Muscle layer of colon (tissue), 2 donors: ENCODE measurements around the gene TMEM258.
A peak's percentile ranks its signal among the peaks of the same experiment; 100 is the strongest.

Experiments used
- H3K27ac ChIP-seq: one replicate; pipeline ENCODE4 v1.7.0; 2013; ENCODE audit warnings: low read depth, mild to moderate bottlenecking, low read length, moderate library complexity
- H3K27me3 ChIP-seq, 2 donors: one replicate each; pipeline ENCODE4 v1.7.0; 2013; ENCODE audit warnings: low read length in 2 of 2, mild to moderate bottlenecking in 2 of 2; ENCODE audit not compliant: insufficient read depth in 2 of 2, control insufficient read depth in 1 of 2
- H3K36me3 ChIP-seq: one replicate; pipeline ENCODE4 v1.7.0; 2013; ENCODE audit warnings: mild to moderate bottlenecking, low read length; ENCODE audit not compliant: insufficient read depth
- H3K4me1 ChIP-seq: one replicate; pipeline ENCODE4 v1.7.0; 2013; ENCODE audit warnings: mild to moderate bottlenecking, low read length; ENCODE audit not compliant: insufficient read depth
- H3K4me3 ChIP-seq, 2 donors: one replicate each; pipeline ENCODE4 v1.7.0; 2013; ENCODE audit warnings: low read length in 2 of 2, low read depth in 1 of 2, mild to moderate bottlenecking in 1 of 2, moderate library complexity in 1 of 2
- H3K9ac ChIP-seq: one replicate; pipeline ENCODE4 v1.7.0; 2013; ENCODE audit warnings: low read length
- H3K9me3 ChIP-seq: one replicate; pipeline ENCODE4 v1.7.0; 2013; ENCODE audit warnings: mild to moderate bottlenecking, low read length
- donor health status: abdominal sarcoma.
- donor health status: Adenocarcinoma of cecum.

The TMEM258 gene

GRCh38 chr11:61792310-61793082, at the start of gene TMEM258, which contains the start of gene FEN1:
TSS of gene TMEM258 (minus strand) at chr11:61792599. CDS start at chr11:61792558, 41 bp downstream.
TSS of gene FEN1 (plus strand) at chr11:61792911. CDS start at chr11:61795362, 2,451 bp downstream.
- Histone ChIP-seq H3K27me3 (no peaks in the 10 kb centered on the region), H3K4me1 (peaks cover 24% of the 10 kb centered on the region), H3K27ac (peak within 1 kb of the TSS; percentile 97), H3K4me3 (peak within 1 kb of the TSS; percentile 60 to 98), H3K9me3 (no peaks in the 10 kb centered on the region), H3K36me3 (peaks cover 34% of the 10 kb centered on the region), H3K9ac (peak within 1 kb of the TSS; percentile 99)

- no peak overlapping the region for H3K27ac ChIP-seq
These were observed 49.5 kb upstream of the TMEM258 start for GRCh38 chr11:61841636-61842527.

GRCh38 chr11:61840371-61840770, 48.0 kb upstream of the TMEM258 start:
- H3K36me3 ChIP-seq: peaks cover 6% of the 10 kb centered on the region
- H3K27ac ChIP-seq: no peak overlapping the region
- H3K9ac ChIP-seq: no peak overlapping the region
- H3K4me3 ChIP-seq: no peak overlapping the region
- H3K27me3 ChIP-seq: no peaks in the 10 kb centered on the region
- H3K9me3 ChIP-seq: no peaks in the 10 kb centered on the region
- no peaks in the 10 kb centered on the region for H3K4me1 ChIP-seq

More at GRCh38 chr11:61841636-61842527, 49.5 kb upstream of the TMEM258 start:
- Histone ChIP-seq H3K36me3 (peaks cover 6% of the 10 kb centered on the region), H3K4me3 (no peak overlapping the region), H3K27me3 (no peaks in the 10 kb centered on the region), H3K4me1 (no peaks in the 10 kb centered on the region), H3K9me3 (no peaks in the 10 kb centered on the region), H3K9ac (no peak overlapping the region)

GRCh38 chr11:61839742-61840141, 47.3 kb upstream of the TMEM258 start:
- H3K4me3 ChIP-seq: no peak overlapping the region
- H3K27ac ChIP-seq: no peak overlapping the region
- no peaks in the 10 kb centered on the region for H3K9me3 ChIP-seq
- H3K4me1 ChIP-seq: peaks cover 4% of the 10 kb centered on the region
- H3K9ac ChIP-seq: no peak overlapping the region
- peaks cover 6% of the 10 kb centered on the region for H3K36me3 ChIP-seq
- no peaks in the 10 kb centered on the region for H3K27me3 ChIP-seq

GRCh38 chr11:61838921-61839320, 46.5 kb upstream of the TMEM258 start:
- Histone ChIP-seq H3K27me3 (no peaks in the 10 kb centered on the region), H3K9ac (no peak overlapping the region), H3K27ac (no peak overlapping the region), H3K36me3 (peaks cover 6% of the 10 kb centered on the region), H3K9me3 (no peaks in the 10 kb centered on the region), H3K4me1 (peaks cover 10% of the 10 kb centered on the region), H3K4me3 (no peak overlapping the region)

- no peak overlapping the region for H3K9ac ChIP-seq
- no peaks in the 10 kb centered on the region for H3K9me3 ChIP-seq
- peaks cover 6% of the 10 kb centered on the region for H3K36me3 ChIP-seq
- peaks cover 10% of the 10 kb centered on the region for H3K4me1 ChIP-seq
- H3K27ac ChIP-seq: no peak overlapping the region
- no peak overlapping the region for H3K4me3 ChIP-seq
- no peaks in the 10 kb centered on the region for H3K27me3 ChIP-seq
These were observed 46.1 kb upstream of the TMEM258 start for GRCh38 chr11:61838501-61838900.

- Histone ChIP-seq H3K27ac (no peak overlapping the region), H3K4me1 (peaks cover 10% of the 10 kb centered on the region), H3K9ac (no peak overlapping the region), H3K27me3 (no peaks in the 10 kb centered on the region), H3K36me3 (peaks cover 6% of the 10 kb centered on the region), H3K9me3 (no peaks in the 10 kb centered on the region), H3K4me3 (no peak overlapping the region)
These were observed 45.1 kb upstream of the TMEM258 start for GRCh38 chr11:61837411-61838005.

GRCh38 chr11:61836193-61836592, 43.8 kb upstream of the TMEM258 start:
- H3K27me3 ChIP-seq: no peaks in the 10 kb centered on the region
- H3K27ac ChIP-seq: no peak overlapping the region
- no peak overlapping the region for H3K4me3 ChIP-seq
- no peaks in the 10 kb centered on the region for H3K9me3 ChIP-seq
- H3K36me3 ChIP-seq: peaks cover 6% of the 10 kb centered on the region
- peaks cover 12% of the 10 kb centered on the region for H3K4me1 ChIP-seq
- no peak overlapping the region for H3K9ac ChIP-seq

- no peaks in the 10 kb centered on the region for H3K27me3 ChIP-seq
- H3K36me3 ChIP-seq: no peaks in the 10 kb centered on the region
- no peak overlapping the region for H3K9ac ChIP-seq
- H3K9me3 ChIP-seq: no peaks in the 10 kb centered on the region
- no peak overlapping the region for H3K4me3 ChIP-seq
- H3K4me1 ChIP-seq: peaks cover 29% of the 10 kb centered on the region
- H3K27ac ChIP-seq: no peak overlapping the region
These were observed 42.1 kb upstream of the TMEM258 start for GRCh38 chr11:61834278-61835048.

GRCh38 chr11:61833926-61834277, 41.5 kb upstream of the TMEM258 start:
- Histone ChIP-seq H3K36me3 (no peaks in the 10 kb centered on the region), H3K27me3 (no peaks in the 10 kb centered on the region), H3K4me3 (no peak overlapping the region), H3K4me1 (peaks cover 35% of the 10 kb centered on the region), H3K27ac (no peak overlapping the region), H3K9me3 (no peaks in the 10 kb centered on the region), H3K9ac (no peak overlapping the region)

GRCh38 chr11:61833471-61833870, 41.1 kb upstream of the TMEM258 start:
- no peak overlapping the region for H3K4me3 ChIP-seq
- peaks cover 37% of the 10 kb centered on the region for H3K4me1 ChIP-seq
- H3K36me3 ChIP-seq: no peaks in the 10 kb centered on the region
- no peak overlapping the region for H3K27ac ChIP-seq
- no peak overlapping the region for H3K9ac ChIP-seq
- no peaks in the 10 kb centered on the region for H3K27me3 ChIP-seq
- no peaks in the 10 kb centered on the region for H3K9me3 ChIP-seq
